IPS-20b (cell line): ENCODE measurements around the gene GPX4.

Experiments
- H3K27ac ChIP-seq: one replicate; pipeline ENCODE4 v1.5.1; 2013; ENCODE audit warnings: low read length
- H3K27me3 ChIP-seq: 2 replicates; pipeline ENCODE4 v1.6.1; 2013; ENCODE audit warnings: mild to moderate bottlenecking, low read length, inconsistent platforms; ENCODE audit not compliant: insufficient read depth
- H3K36me3 ChIP-seq: 2 replicates; pipeline ENCODE4 v1.6.1; 2013; ENCODE audit warnings: low read depth, mild to moderate bottlenecking, inconsistent platforms, low read length, moderate library complexity; ENCODE audit not compliant: insufficient read depth
- H3K4me1 ChIP-seq: 2 replicates; pipeline ENCODE4 v1.6.1; 2013; ENCODE audit warnings: mild to moderate bottlenecking, control low read depth, inconsistent platforms, low read length, moderate library complexity; ENCODE audit not compliant: insufficient read depth
- H3K4me3 ChIP-seq: 2 replicates; pipeline ENCODE4 v1.5.1; 2013; ENCODE audit warnings: mild to moderate bottlenecking, low read length, inconsistent platforms
- H3K9ac ChIP-seq: 2 replicates; pipeline ENCODE4 v1.6.1; 2013; ENCODE audit warnings: low read depth, mild to moderate bottlenecking, inconsistent platforms, low read length, moderate library complexity
- H3K9me3 ChIP-seq: 2 replicates; pipeline ENCODE4 v1.6.1; 2013; ENCODE audit warnings: mild to moderate bottlenecking, low read depth, low read length, inconsistent platforms; ENCODE audit not compliant: insufficient read depth

Gene GPX4

DNA sequence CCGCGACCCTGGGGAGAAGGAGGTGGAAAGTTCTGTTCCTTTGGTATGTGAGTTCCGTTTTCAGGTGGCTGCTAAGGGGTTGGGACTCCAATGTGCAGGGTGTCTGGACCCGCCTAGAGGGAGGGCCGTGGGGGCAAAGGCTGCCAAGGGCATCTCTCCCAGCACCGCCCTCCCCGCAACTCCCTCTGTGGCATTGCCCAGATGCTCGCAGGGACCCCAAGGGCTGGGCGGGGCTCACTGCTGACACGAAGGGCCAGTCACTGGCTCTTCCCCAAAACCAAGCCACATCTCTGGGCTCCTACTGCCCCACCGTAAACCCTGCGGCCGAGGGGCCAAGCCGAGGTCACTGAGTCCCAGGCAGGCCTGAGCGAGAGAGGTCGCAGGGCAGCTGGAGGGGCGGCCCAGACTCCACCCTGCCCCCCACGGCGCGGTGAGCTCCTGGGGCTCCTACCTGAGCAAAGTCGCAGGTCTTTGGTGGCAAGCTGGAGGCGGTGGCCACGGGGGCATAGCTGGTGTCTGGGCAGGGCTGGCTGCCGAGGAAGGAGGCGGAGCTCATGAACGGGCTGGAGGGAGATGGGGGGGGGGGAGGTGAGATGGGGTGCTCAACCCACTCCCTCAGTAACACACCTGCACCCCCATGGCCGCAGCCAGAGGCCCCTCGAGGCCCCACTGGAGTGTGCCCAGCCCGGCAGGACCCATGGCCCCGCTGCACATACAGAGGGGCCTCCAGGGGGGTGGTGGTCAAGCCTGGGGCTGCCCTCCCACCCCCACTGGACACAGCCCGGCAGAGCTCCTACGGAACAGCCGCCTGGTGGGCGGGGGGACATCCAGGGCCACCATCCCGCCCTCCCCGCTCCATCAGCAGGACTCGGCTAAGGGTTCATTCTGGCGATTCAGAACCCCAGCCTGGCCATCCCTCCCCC is 43.3 kb downstream of the GPX4 start:
- no peak overlapping the region for H3K4me3 ChIP-seq
- no peaks in the 10 kb centered on the region for H3K27me3 ChIP-seq
- H3K4me1 ChIP-seq: no peaks in the 10 kb centered on the region
- H3K36me3 ChIP-seq: peaks cover 12% of the 10 kb centered on the region; the same call in 1 of the 2 replicates
- H3K9ac ChIP-seq: no peak overlapping the region
- no peaks in the 10 kb centered on the region for H3K9me3 ChIP-seq
- H3K27ac ChIP-seq: no peak overlapping the region

DNA sequence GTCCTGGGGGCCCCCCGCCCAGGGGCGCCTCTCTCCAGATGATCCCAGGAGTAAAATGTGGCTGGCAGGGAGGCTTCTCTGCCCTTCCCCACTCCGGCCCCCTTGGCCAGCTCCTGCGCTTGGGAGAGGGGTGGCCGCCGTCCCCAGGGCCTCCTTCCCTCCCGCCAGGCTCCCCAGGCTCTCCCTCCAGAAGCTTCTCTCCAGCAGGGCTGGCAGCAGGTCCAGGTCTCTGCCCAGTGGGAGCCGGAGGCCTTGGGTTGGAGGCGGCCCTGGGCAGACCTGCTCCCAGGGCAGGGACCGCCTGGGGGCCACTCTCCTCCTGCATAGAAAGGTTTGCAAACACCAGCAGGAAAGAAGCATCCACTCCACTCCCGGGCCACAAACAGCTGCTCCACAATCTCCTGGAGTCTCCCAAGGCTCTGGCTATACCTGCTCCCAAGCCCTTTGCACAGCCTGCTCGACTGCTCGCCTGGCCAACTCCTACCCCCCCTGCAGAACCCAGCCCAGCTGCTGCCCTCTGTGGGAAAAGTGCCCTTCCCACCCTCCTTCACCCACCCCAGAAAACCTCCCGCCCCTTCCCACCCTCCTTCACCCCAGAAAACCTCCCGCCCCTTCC is 44.2 kb downstream of the GPX4 start:
- no peaks in the 10 kb centered on the region for H3K27me3 ChIP-seq
- H3K9me3 ChIP-seq: no peaks in the 10 kb centered on the region
- peaks cover 13% of the 10 kb centered on the region; the same call in 1 of the 2 replicates for H3K36me3 ChIP-seq
- H3K4me3 ChIP-seq: no peak overlapping the region
- no peaks in the 10 kb centered on the region for H3K4me1 ChIP-seq
- no peak overlapping the region for H3K9ac ChIP-seq
- no peak overlapping the region for H3K27ac ChIP-seq

GRCh38 chr19:1149259-1150045 is 45.7 kb downstream of the GPX4 start:
- Histone ChIP-seq H3K4me3 (no peak overlapping the region), H3K9me3 (no peaks in the 10 kb centered on the region), H3K4me1 (no peaks in the 10 kb centered on the region), H3K27ac (no peak overlapping the region), H3K9ac (no peak overlapping the region), H3K36me3 (peaks cover 7% of the 10 kb centered on the region; the same call in 1 of the 2 replicates), H3K27me3 (no peaks in the 10 kb centered on the region)

DNA sequence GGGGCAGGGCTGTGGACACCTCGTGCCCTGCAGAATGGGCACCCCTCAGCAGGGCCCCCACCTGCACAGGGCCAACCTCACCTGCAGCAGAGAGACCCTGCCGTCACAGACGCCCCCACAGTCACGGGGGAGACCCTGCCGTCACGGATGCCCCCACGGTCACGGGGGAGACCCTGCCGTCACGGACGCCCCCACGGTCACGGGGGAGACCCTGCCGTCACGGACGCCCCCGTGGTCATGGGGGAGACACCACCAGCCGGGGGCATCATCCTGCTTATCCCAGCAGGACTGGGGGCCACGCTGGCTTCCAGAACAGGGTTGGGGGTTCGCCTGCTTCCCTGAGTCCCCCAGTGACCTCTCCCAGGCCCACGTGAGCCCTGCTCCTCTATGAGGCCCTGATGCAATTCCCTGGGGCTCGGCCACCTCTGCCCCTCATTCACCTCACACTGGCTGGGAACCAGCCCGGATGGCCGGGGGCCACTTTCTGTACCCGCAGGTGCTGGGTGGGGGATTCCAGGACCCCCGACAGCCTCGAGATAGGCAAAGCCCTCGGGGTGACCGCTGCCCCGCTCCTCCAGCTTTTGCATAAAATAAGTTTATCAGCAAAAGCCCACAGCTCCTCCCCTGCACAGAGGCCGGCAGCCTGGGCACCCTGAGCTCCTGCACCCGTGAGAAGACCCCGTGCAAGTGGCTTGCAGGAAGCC is 46.7 kb downstream of the GPX4 start:
- peaks cover 7% of the 10 kb centered on the region; the same call in 1 of the 2 replicates for H3K36me3 ChIP-seq
- H3K27ac ChIP-seq: no peak overlapping the region
- H3K27me3 ChIP-seq: no peaks in the 10 kb centered on the region
- no peaks in the 10 kb centered on the region for H3K9me3 ChIP-seq
- no peaks in the 10 kb centered on the region for H3K4me1 ChIP-seq
- H3K4me3 ChIP-seq: no peak overlapping the region
- H3K9ac ChIP-seq: no peak overlapping the region

DNA sequence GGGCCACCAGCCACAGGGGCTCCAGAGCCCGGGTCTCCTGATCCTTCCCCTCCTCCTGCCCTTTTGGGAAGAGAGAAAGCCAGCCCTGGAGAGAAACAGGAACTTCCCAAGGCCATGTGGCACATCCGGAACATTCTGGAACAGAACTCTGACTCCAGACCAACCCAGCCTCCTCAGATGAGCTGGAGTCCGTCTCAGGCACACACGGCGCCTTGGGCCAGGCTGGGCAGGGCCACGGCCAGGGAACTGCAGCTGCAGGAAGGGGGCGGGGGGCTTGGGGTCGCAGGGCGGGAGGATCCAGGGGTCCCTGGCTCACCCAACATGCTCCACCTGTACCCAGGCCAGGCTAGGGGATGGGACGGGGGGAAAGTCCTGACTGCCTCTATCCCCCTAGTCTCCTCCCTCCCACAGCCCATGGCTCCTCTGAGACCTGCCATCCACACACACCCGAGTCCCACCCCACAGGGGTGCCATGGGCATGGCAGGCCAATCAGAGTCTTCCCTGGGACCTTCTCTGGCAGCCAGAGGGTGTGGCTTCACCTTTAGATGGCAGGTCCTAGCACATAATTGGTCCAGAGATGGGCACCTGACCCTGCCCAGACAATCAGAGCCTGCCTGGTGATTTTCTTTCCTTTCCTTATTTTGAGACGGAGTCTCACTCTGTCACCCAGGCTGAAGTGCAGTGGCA is 47.4 kb downstream of the GPX4 start:
- Histone ChIP-seq H3K4me3 (no peak overlapping the region), H3K27ac (no peak overlapping the region), H3K9me3 (no peaks in the 10 kb centered on the region), H3K4me1 (no peaks in the 10 kb centered on the region), H3K36me3 (peaks cover 7% of the 10 kb centered on the region; the same call in 1 of the 2 replicates), H3K9ac (no peak overlapping the region), H3K27me3 (no peaks in the 10 kb centered on the region)

DNA sequence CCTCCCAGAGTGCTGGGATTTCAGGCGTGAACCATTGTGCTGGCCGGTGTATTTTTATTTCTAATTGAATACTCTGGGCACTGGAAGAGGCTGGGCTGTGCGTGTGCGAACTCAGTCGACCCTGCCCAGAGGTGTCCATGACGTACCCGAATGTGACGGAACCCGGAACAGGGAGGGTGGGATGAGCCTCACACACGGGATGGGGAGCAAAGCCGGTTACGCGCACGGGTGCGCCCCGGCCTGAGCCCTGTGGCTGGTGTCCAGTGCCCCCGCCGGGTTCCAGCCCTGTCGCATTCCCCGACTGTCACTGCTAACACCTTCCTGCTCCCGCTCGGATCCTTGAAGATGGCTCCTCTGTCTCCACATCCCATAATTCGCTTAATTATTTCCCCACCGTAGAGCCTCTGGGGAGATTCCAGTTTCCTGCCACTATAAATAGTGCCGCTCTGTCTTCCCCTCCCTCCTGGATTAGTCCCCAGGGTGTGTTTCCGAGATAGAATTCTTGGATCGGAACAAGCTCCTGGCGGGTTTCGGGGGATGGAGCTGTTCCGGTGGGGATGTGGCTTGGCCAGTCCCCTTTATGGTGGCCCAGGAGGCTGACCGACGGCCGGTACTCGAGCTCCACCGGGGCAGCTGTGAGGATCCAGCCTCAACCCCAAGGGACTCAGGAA is 48.3 kb downstream of the GPX4 start:
- Histone ChIP-seq H3K36me3 (peaks cover 7% of the 10 kb centered on the region; the same call in 1 of the 2 replicates), H3K27me3 (no peaks in the 10 kb centered on the region), H3K4me3 (no peak overlapping the region), H3K4me1 (no peaks in the 10 kb centered on the region), H3K9me3 (no peaks in the 10 kb centered on the region), H3K27ac (no peak overlapping the region), H3K9ac (no peak overlapping the region)

DNA sequence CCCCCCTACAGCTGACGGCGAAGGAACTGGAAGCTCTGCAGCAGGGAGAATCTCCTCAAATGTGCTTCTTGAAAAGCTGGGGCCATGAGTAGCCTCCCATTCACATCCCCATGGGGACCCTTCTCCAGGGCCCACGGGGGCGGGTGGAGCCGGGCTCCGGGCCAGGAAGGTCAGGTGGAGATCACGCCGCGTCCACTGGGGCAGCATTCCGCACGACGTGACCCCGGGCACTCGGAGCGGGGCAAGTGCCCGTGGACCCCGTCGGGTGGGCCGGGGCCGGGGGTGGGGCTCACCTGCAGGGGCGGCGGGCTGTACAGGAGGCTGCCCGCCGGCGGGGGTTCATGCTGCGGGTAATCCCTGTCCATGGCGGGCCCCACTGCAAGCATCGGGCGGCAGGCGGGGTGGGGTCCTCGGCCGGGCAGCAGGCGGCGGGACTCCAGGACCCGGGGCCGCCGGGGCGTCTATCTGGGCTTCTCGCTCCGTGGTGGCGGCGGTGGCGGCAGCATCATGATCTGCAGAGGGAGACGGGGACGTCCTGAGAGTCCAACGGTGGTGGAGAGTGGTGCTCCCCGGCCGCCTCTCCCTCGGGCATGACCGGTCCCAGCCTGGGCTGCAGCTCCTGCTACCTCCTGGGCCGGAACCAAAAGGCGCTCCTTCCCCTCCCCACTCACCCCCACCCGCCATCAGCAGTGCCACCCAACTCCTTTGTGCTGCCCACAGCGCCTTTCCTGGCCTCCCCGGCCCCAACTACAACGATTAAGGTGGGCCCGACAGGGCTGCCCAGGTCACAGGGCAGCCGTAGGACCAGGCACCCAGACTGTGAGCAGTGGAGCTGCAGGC is 50.3 kb downstream of the GPX4 start:
- no peak overlapping the region for H3K9ac ChIP-seq
- H3K9me3 ChIP-seq: no peaks in the 10 kb centered on the region
- H3K36me3 ChIP-seq: peaks cover 7% of the 10 kb centered on the region; the same call in 1 of the 2 replicates
- no peaks in the 10 kb centered on the region for H3K27me3 ChIP-seq
- H3K27ac ChIP-seq: no peak overlapping the region
- no peaks in the 10 kb centered on the region for H3K4me1 ChIP-seq
- H3K4me3 ChIP-seq: no peak overlapping the region

DNA sequence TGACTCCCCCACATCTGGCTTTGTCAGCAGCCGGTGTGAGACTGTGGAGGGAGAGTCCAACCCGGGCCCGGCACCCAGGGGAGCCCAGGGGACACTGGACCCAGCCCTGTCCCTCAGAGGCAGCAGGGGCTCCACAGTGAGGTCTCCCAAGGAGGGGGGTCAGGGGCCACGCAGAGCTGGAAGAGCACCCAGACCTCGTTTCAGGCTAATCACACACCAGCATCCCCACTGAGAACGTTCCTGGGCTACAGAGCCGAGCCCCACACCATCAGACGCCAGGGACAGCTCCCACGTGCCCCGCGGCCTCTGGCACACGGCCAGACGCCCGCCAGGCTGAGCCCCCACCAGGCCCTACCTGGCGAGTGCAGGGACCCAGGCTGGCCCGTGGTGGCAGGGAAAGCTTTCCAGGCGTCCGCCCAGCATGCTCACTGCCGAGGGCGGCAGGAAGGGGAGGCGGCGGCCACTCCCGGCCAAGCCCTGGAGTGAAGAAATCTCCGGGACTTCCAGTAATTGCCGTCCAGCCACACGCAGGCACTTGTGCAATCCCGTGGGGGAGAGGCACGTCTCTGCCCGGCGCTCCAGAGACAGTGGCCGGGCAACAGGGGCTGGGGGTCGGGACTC is 51.0 kb downstream of the GPX4 start:
- Histone ChIP-seq H3K4me1 (no peaks in the 10 kb centered on the region), H3K27ac (no peak overlapping the region), H3K9me3 (no peaks in the 10 kb centered on the region), H3K36me3 (peaks cover 7% of the 10 kb centered on the region; the same call in 1 of the 2 replicates), H3K9ac (no peak overlapping the region), H3K4me3 (no peak overlapping the region), H3K27me3 (no peaks in the 10 kb centered on the region)

GRCh38 chr19:1155352-1156304 is 51.8 kb downstream of the GPX4 start:
- H3K27ac ChIP-seq: no peak overlapping the region
- H3K9me3 ChIP-seq: no peaks in the 10 kb centered on the region
- no peak overlapping the region for H3K4me3 ChIP-seq
- H3K4me1 ChIP-seq: no peaks in the 10 kb centered on the region
- peaks cover 7% of the 10 kb centered on the region; the same call in 1 of the 2 replicates for H3K36me3 ChIP-seq
- no peaks in the 10 kb centered on the region for H3K27me3 ChIP-seq
- H3K9ac ChIP-seq: no peak overlapping the region
